SH-SY5Y (cell line): ENCODE measurements around the gene TTI1.

Experiments
- GATA2 ChIP-seq: IDR thresholded peaks from 2 replicates; pipeline ENCODE4 v1.6.1; 2011; ENCODE audit warnings: mild to moderate bottlenecking, low read depth, low read length
- GATA3 ChIP-seq: IDR thresholded peaks from 2 replicates; pipeline ENCODE4 v1.6.1; 2011; ENCODE audit warnings: low read depth, mild to moderate bottlenecking, low read length, moderate library complexity

DNA sequence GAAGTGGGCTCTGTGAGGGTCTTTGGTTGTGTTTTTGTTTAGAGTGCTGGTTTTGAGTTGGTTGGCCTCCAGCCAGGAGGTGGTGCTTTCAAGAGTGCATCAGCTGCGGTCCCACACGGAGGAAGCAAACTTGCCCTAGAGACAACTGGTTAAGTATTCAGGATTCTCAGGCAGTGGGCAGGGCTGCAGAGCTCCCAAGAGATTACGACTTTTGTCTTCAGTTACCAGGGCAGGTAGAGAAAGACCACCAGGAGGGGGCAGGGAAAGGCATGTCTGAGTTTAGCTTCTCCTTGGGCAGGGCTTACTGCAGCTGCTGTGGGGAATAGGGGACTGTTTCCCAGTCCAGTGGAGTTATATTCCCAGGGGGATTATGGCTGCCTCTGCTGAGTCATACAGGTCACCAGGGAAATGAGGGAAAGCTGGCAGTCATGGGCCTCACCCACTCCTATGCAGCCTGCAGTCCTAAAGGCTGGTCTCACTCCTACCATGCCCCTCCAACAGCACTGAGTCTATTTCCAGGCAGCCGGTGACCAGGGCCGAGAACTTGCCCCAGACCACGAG lies 64.3 kb downstream of the TTI1 start:
- TF ChIP-seq GATA3 (no peak), GATA2 (no peak)
